Adrenal gland (tissue), 5 donors: ENCODE data around the gene MARCHF3.

Source experiments
- CTCF ChIP-seq, 6 experiments: fragments of 450-650 bp in 4 of 6; fragments of 200-600 bp in 2 of 6; sonication (generic) in 1 of 6; IDR thresholded peaks; 1 replicate in 5 of 6; 2 replicates in 1 of 6; pipeline versions ENCODE4 v1.5.1 to v1.8.0; 2016 to 2021; ENCODE audit warnings: antibody characterized with exemption in 6 of 6, mild to moderate bottlenecking in 2 of 6, moderate library complexity in 1 of 6
- POLR2A ChIP-seq, 2 donors: fragments of 450-650 bp; IDR thresholded peaks; one replicate each; pipeline ENCODE4 v1.6.1; 2017; ENCODE audit warnings: antibody characterized with exemption in 2 of 2, mild to moderate bottlenecking in 2 of 2, moderate library complexity in 1 of 2
- donor health status: DM: no; HTN: no; CAD: no.

GRCh38 chr5:126884269-126884819, 146.0 kb downstream of the MARCHF3 start:
- TF ChIP-seq CTCF (IDR thresholded peaks at IDR 0.05) (no peak), POLR2A (IDR thresholded peaks at IDR 0.05) (no peak)
